Activated naive CD4-positive, alpha-beta T cell treated with anti-CD3 and anti-CD28 coated beads, Interleukin-2, amount 50 U/mL, for 16 hours (primary cell): ENCODE measurements around the gene TTC28.
"Not testable (repeated sequence)": the region's sequence is repeated elsewhere in the genome, so short reads cannot be mapped to it uniquely, and the experiment has no call there.

Source experiments
- DNase-seq: peaks from one replicate; pipeline ENCODE4 v3.0.0-alpha.2; 2020

Gene TTC28

GRCh38 chr22:28172892-28173670, 506.6 kb downstream of the TTC28 start:
- DNase-seq = no peak

GRCh38 chr22:28171712-28172111, 507.9 kb downstream of the TTC28 start:
- no peak for DNase-seq

GRCh38 chr22:28171115-28171514, 508.5 kb downstream of the TTC28 start:
- DNase-seq = no peak

GRCh38 chr22:28169314-28169713, 510.3 kb downstream of the TTC28 start:
- not testable (repeated sequence) for DNase-seq

- DNase-seq = no peak
These were observed 523.8 kb downstream of the TTC28 start for GRCh38 chr22:28155808-28156207.

GRCh38 chr22:28154861-28155260, 524.8 kb downstream of the TTC28 start:
- no peak for DNase-seq

GRCh38 chr22:28151151-28151816, 528.4 kb downstream of the TTC28 start:
- no peak for DNase-seq

- no peak for DNase-seq
These were observed 530.7 kb downstream of the TTC28 start for GRCh38 chr22:28148816-28149465.

GRCh38 chr22:28147401-28147800, 532.2 kb downstream of the TTC28 start:
- no peak for DNase-seq

- DNase-seq = no peak
These were observed 533.0 kb downstream of the TTC28 start for GRCh38 chr22:28146401-28147314.

- no peak for DNase-seq
These were observed 535.5 kb downstream of the TTC28 start for GRCh38 chr22:28143961-28144745.

GRCh38 chr22:28143241-28143865, 536.3 kb downstream of the TTC28 start:
- no peak for DNase-seq

- DNase-seq = no peak
These were observed 537.2 kb downstream of the TTC28 start for GRCh38 chr22:28142361-28142961.

- no peak for DNase-seq
These were observed 538.0 kb downstream of the TTC28 start for GRCh38 chr22:28141614-28142013.

GRCh38 chr22:28139961-28140360, 539.7 kb downstream of the TTC28 start:
- DNase-seq = no peak

GRCh38 chr22:28139516-28139915, 540.1 kb downstream of the TTC28 start:
- no peak for DNase-seq

GRCh38 chr22:28137036-28137435, 542.6 kb downstream of the TTC28 start:
- DNase-seq = no peak

- no peak for DNase-seq
These were observed 547.2 kb downstream of the TTC28 start for GRCh38 chr22:28132466-28132865.

GRCh38 chr22:28129319-28129962, 550.2 kb downstream of the TTC28 start:
- DNase-seq = no peak

GRCh38 chr22:28128827-28129226, 550.8 kb downstream of the TTC28 start:
- DNase-seq = no peak

GRCh38 chr22:28125799-28126198, 553.8 kb downstream of the TTC28 start:
- DNase-seq = no peak
